Spleen (tissue), 11 donors: Measurements from ENCODE around the gene GIPC1. TPM values are rescaled to one million over a fixed set of nuclear protein-coding genes. Genes with fewer than 3 reads are reported as not detected.

ENCODE experiments used
- DNase-seq: peaks from one replicate; pipeline ENCODE4 v3.0.0-alpha.2; 2020
- H3K27ac ChIP-seq, 8 donors: fragments of 200-600 bp; sonication (generic) in 7 of 8; 1 replicate in 4 of 8; 2 replicates in 4 of 8; pipeline versions ENCODE4 v1.5.0 to v1.8.0; 2016 to 2021; ENCODE audit warnings: inconsistent platforms in 4 of 8, mild to moderate bottlenecking in 4 of 8, moderate library complexity in 1 of 8
- H3K27me3 ChIP-seq, 7 donors: fragments of 200-600 bp; sonication (generic) in 6 of 7; replicated peaks in 1 of 7; 1 replicate in 4 of 7; 2 replicates in 3 of 7; pipeline versions ENCODE4 v1.5.0 to v1.8.0; 2016 to 2021; ENCODE audit warnings: inconsistent platforms in 3 of 7, mild to moderate bottlenecking in 1 of 7
- H3K36me3 ChIP-seq, 6 donors: fragments of 200-600 bp; sonication (generic) in 5 of 6; 1 replicate in 4 of 6; 2 replicates in 2 of 6; pipeline versions ENCODE4 v1.5.0 to v1.8.0; 2016 to 2021; ENCODE audit warnings: inconsistent platforms in 2 of 6
- H3K4me1 ChIP-seq, 6 donors: fragments of 200-600 bp; sonication (generic) in 5 of 6; 1 replicate in 3 of 6; 2 replicates in 3 of 6; pipeline versions ENCODE4 v1.5.0 to v1.8.0; 2016 to 2021; ENCODE audit warnings: inconsistent platforms in 3 of 6
- H3K4me3 ChIP-seq, 8 donors: fragments of 200-600 bp; sonication (generic) in 7 of 8; 1 replicate in 4 of 8; 2 replicates in 4 of 8; pipeline versions ENCODE4 v1.5.0 to v1.8.0; 2016 to 2021; ENCODE audit warnings: inconsistent platforms in 4 of 8, mild to moderate bottlenecking in 4 of 8, moderate library complexity in 2 of 8
- H3K9me3 ChIP-seq, 8 donors: fragments of 200-600 bp; sonication (generic) in 7 of 8; 1 replicate in 4 of 8; 2 replicates in 4 of 8; pipeline versions ENCODE4 v1.5.0 to v1.8.0; 2016 to 2021; ENCODE audit warnings: inconsistent platforms in 4 of 8
- CTCF ChIP-seq, 11 experiments: fragments of 200-600 bp in 7 of 11; fragments of 450-650 bp in 4 of 11; sonication (generic) in 4 of 11; IDR thresholded peaks in 8 of 11; conservative IDR thresholded peaks in 3 of 11; 1 replicate in 7 of 11; 2 replicates in 4 of 11; pipeline versions ENCODE4 v1.4.0 to v1.8.0; 2016 to 2021; ENCODE audit warnings: antibody characterized with exemption in 11 of 11, inconsistent platforms in 4 of 11, mild to moderate bottlenecking in 1 of 11
- POLR2A ChIP-seq, 3 donors: fragments of 450-650 bp; IDR thresholded peaks; one replicate each; pipeline ENCODE4 v1.5.1; 2017; ENCODE audit warnings: antibody characterized with exemption in 3 of 3, mild to moderate bottlenecking in 1 of 3
- POLR2AphosphoS5 ChIP-seq, 3 donors: sonication (generic); formaldehyde crosslinking; IDR thresholded peaks; one replicate each; pipeline ENCODE4 v1.5.1; 2017; ENCODE audit warnings: antibody characterized with exemption in 3 of 3
- WGBS, 5 donors: extraction: QIAGEN DNeasy Blood & Tissue Kit in 3 of 5; methylation state at CpG; one replicate each; pipeline versions ENCODE4 v1.1.5 to v1.1.7; 2013 to 2018; 5-methylcytosine and 5-hydroxymethylcytosine counted together
- intact Hi-C: fragments of 100-400 bp; cut with DNase I; formaldehyde crosslinking; loops from one replicate; pipeline ENCODE4 v1.15.0; 2023; ENCODE audit warnings: low total_unique reads
- polyA plus RNA-seq, 3 donors: library from polyadenylated mRNA; stranded (reverse); fragments of 200-250 nt; gene quantifications; one replicate each; pipeline ENCODE4 v1.2.1, GENCODE V29; 2013
- total RNA-seq, 7 donors: library from RNA; depleted of rRNA in 3 of 7; stranded (reverse); fragments of >200 nt in 3 of 7; fragmentation: NEBNext Ultra II Directional in 4 of 7; extraction: Animal tissue kit (Norgen Biotek cat#: 25700) in 4 of 7; gene quantifications; one replicate each; pipeline versions ENCODE4 v1.1.0 to v1.2.1, GENCODE V29; 2016 to 2021
- donor health status: healthy with polysubstance abuse.
- donor health status: DM: no; HTN: no; CAD: no; lungs with moderate emphysema.
- donor health status: DM: no; HTN: no; CAD: no.
- donor health status: Bipolar disorder and iron deficiency.
- donor health status: healthy.
- donor health status: DM: no; HTN: no; CAD: no.
- donor health status: DM: yes; HTN: yes; CAD: no.

The GIPC1 gene
- total and polyA plus RNA-seq, 10 donors = 17.1 to 58.1 (median 30.7) TPM

GRCh38 chr19:14479309-14479974 is 16.5 kb downstream of the GIPC1 start:
- peaks cover 10 to 65% (median 35%) of the 10 kb centered on the region in 6 donors for H3K4me1 ChIP-seq
- H3K27me3 ChIP-seq = peaks cover 0 to 24% (median 13%) of the 10 kb centered on the region in 7 donors
- peak overlapping the region in 1 of 8 donors; percentile 32 for H3K4me3 ChIP-seq
- intact Hi-C loops = no loop called here
- WGBS, 5 donors = 60 to 84% (median 69%) methylated on average over 14 of the region's 14 CpGs
- DNase-seq = no peak
- H3K36me3 ChIP-seq = peaks cover 0 to 57% (median 25%) of the 10 kb centered on the region in 6 donors
- H3K27ac ChIP-seq = peak overlapping the region in 6 of 8 donors; percentile 13 to 75 (median 44)
- TF ChIP-seq CTCF (IDR thresholded peaks at IDR 0.05 in 8 of 11, conservative IDR thresholded peaks at IDR 0.05 in 3 of 11) (no peak), POLR2AphosphoS5 (IDR thresholded peaks at IDR 0.05) (peak in 1 of 3 donors; percentile 13)
- H3K9me3 ChIP-seq = no peaks in the 10 kb centered on the region

GRCh38 chr19:14478113-14478545 is 17.8 kb downstream of the GIPC1 start:
- peaks cover 0 to 38% (median 26%) of the 10 kb centered on the region in 7 donors for H3K27me3 ChIP-seq
- WGBS, 5 donors = 55 to 90% (median 83%) methylated on average over 7 to 24 of the region's 24 CpGs
- intact Hi-C loops = no loop called here
- no peaks in the 10 kb centered on the region for H3K9me3 ChIP-seq
- H3K36me3 ChIP-seq = peaks cover 0 to 53% (median 25%) of the 10 kb centered on the region in 6 donors
- peaks cover 15 to 78% (median 48%) of the 10 kb centered on the region in 6 donors for H3K4me1 ChIP-seq
- H3K27ac ChIP-seq = peak overlapping the region in 7 of 8 donors; percentile 3 to 75 (median 68)
- no peak for DNase-seq
- TF ChIP-seq CTCF (IDR thresholded peaks at IDR 0.05 in 8 of 11, conservative IDR thresholded peaks at IDR 0.05 in 3 of 11) (no peak), POLR2A (IDR thresholded peaks at IDR 0.05) (no peak), POLR2AphosphoS5 (IDR thresholded peaks at IDR 0.05) (peak in 2 of 3 donors; percentile 34 to 36)
- no peak overlapping the region for H3K4me3 ChIP-seq

GRCh38 chr19:14477418-14478112 is 18.4 kb downstream of the GIPC1 start:
- Histone ChIP-seq H3K4me3 (no peak overlapping the region), H3K36me3 (peaks cover 0 to 48% (median 23%) of the 10 kb centered on the region in 6 donors), H3K27me3 (peaks cover 0 to 43% (median 31%) of the 10 kb centered on the region in 7 donors), H3K9me3 (no peaks in the 10 kb centered on the region), H3K27ac (peak overlapping the region in 7 of 8 donors; percentile 3 to 75 (median 68)), H3K4me1 (peaks cover 21 to 84% (median 54%) of the 10 kb centered on the region in 6 donors)
- intact Hi-C loops = no loop called here
- TF ChIP-seq POLR2A (IDR thresholded peaks at IDR 0.05) (no peak), POLR2AphosphoS5 (IDR thresholded peaks at IDR 0.05) (peak; percentile 22 to 53 (median 51)), CTCF (IDR thresholded peaks at IDR 0.05 in 8 of 11, conservative IDR thresholded peaks at IDR 0.05 in 3 of 11) (no peak)
- DNase-seq = no peak
- WGBS, 5 donors = 75 to 82% (median 77%) methylated on average over 8 to 10 of the region's 10 CpGs
